ENCODE measurements around the gene GATAD2A. TPM values are rescaled to one million over a fixed set of nuclear protein-coding genes. Genes with fewer than 3 reads are reported as not detected.

Gene GATAD2A
- total RNA-seq, 1 donor = 66.5 TPM

DNA sequence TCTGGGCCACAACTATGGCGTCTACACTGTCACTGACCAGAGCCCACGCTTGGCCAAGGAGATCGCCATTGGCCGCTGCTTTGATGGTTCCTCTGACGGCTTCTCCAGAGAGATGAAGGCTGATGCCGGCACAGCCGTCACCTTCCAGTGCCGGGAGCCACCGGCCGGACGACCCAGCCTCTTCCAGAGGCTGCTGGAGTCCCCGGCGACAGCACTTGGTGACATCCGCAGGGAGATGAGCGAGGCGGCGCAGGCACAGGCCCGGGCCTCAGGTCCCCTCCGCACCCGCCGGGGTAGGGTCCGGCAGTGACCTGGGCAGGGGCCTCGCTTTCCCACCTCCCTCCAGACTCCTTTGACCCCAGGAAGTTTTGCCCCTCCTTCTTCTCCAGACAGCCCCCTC is 140.2 kb downstream of the GATAD2A start:
- Histone ChIP-seq H3K4me3 (ENCODE audit: low read length) (no peak overlapping the region), H3K9me3 (ENCODE audit: low read depth, low read length) (no peaks in the 10 kb centered on the region), H3K4me1 (ENCODE audit: insufficient read depth, low read length) (peaks cover 21% of the 10 kb centered on the region), H3K27me3 (ENCODE audit: insufficient read depth, low read length) (no peaks in the 10 kb centered on the region)

DNA sequence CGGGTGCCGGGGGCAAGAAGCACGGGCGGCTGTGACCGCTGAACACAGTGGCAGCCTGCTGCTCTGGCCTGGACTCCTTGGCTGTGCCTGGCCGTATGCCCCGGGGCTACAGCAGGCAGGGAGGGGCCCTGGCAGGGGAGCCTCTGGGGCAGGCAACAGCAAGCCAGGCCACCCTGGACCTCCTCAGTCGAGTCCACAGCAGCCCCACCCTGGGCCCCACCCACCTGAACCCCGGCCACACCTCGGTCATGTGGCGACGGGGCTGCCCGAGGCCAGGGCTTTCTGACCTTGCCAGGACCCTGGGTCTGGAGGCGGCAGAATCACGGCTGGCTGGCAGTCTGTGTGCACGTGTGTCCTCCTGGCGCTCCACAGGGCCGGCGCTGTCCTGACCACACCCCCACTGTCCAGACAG is 141.3 kb downstream of the GATAD2A start:
- Histone ChIP-seq H3K9me3 (ENCODE audit: low read depth, low read length) (no peaks in the 10 kb centered on the region), H3K4me1 (ENCODE audit: insufficient read depth, low read length) (peaks cover 11% of the 10 kb centered on the region), H3K27me3 (ENCODE audit: insufficient read depth, low read length) (no peaks in the 10 kb centered on the region), H3K4me3 (ENCODE audit: low read length) (no peak overlapping the region)

DNA sequence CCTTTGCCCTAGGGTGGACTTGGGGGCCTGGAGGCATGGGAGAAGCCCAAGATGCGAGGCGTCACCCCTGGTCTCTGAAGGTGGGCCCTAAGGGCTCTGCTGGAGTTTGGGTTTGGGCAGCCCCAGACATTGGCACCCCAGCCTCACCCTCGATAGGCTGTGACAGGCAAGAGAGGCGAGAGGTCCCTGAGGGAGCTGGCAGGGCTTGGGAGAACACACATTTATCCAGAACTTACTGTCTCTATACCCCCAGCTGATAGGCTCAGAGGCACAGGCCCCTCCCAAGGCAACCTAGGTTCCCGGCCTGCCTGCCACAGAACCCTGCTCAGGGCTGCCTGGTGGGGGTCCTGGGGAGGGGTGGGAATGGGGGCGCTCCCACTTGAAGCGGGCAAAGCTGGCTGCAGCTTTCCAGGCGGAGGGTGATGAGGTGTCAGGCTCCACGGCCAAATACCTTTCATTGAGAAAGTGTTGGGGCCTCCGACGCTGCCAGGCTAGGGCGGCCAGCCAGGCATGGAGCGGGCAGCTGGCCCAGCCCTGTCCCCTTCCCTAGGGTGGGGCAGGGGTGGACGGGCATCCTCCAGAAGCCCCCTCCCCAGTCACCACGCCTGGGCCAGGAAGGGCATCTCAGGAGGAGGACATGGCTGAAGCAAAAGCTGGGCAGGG is 142.3 kb downstream of the GATAD2A start:
- H3K4me3 ChIP-seq (ENCODE audit: low read length) = no peak overlapping the region
- no peaks in the 10 kb centered on the region for H3K27me3 ChIP-seq (ENCODE audit: insufficient read depth, low read length)
- H3K4me1 ChIP-seq (ENCODE audit: insufficient read depth, low read length) = peaks cover under 1% of the 10 kb centered on the region
- no peaks in the 10 kb centered on the region for H3K9me3 ChIP-seq (ENCODE audit: low read depth, low read length)

DNA sequence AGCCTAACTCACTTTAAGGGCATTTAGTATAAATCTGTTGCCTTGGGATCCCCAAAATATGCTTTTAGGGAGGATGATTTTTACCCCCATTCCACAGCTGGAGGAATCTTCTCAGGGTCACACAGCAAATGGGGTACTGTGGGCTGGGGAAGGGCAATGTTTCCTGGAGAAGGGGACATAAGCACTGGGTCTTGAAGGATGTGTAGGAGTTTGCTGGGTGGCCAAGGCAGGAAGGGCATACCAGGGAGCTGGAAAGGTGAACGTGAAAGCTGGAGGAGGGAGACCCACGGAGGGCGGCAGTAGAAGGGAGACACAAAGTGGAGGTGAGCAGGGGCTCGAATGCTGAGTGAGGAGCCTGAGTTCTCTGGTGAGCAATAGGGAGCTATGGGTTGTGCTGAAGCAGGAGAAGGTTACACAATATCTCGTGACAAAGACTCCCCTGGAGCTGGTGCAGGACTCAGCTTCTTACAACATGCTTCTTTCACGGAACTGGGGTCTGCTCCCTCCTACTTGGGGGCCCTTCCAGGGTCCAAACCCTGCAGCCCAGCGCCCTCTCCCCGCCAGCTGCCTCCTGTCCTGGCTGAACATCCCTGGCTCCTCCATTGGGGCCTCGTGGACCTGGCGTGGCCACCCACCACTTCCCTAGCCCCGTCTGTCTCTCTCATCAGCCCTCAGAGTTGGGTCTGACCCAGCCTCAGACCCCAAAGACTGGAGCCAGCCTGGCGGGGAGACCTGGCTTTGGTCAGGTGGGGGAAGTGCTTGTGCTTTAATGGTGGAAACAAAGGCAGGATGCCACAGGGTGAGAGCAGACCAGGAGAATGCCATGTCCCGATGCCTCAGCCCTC is 143.7 kb downstream of the GATAD2A start:
- Histone ChIP-seq H3K9me3 (ENCODE audit: low read depth, low read length) (no peaks in the 10 kb centered on the region), H3K27me3 (ENCODE audit: insufficient read depth, low read length) (no peaks in the 10 kb centered on the region), H3K4me3 (ENCODE audit: low read length) (no peak overlapping the region), H3K4me1 (ENCODE audit: insufficient read depth, low read length) (no peaks in the 10 kb centered on the region)

DNA sequence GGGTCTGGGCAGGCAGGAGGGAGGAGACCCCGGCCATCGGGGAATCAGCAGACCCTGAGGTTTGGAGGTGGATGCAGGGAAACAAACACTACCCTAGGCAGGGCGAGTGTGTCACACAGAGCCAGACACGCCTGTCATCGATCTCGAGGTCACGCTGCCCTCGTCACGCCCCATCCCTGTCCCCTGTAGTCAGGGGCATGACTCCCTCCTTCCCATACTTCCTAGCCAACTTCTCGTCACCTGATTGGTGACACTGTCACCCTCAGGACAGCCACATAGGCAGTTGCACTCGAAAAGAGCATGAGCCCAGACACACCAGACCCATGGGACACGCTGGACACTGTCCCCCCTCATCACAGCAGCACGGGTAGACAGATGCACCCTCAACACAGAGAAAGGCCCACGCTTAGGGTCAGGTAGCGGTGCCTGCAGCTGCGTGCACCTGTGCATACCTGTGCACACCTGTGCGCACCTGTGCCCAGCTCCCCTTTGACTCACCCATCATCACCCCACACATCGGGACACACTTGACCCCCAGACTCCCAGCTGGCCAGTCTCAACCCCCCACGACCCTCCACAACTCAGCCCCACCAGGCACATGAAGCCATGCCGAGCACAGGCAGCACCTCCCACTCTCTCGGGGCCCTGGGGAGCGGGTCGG is 144.5 kb downstream of the GATAD2A start:
- no peaks in the 10 kb centered on the region for H3K9me3 ChIP-seq (ENCODE audit: low read depth, low read length)
- H3K27me3 ChIP-seq (ENCODE audit: insufficient read depth, low read length) = no peaks in the 10 kb centered on the region
- H3K4me1 ChIP-seq (ENCODE audit: insufficient read depth, low read length) = no peaks in the 10 kb centered on the region
- no peak overlapping the region for H3K4me3 ChIP-seq (ENCODE audit: low read length)

DNA sequence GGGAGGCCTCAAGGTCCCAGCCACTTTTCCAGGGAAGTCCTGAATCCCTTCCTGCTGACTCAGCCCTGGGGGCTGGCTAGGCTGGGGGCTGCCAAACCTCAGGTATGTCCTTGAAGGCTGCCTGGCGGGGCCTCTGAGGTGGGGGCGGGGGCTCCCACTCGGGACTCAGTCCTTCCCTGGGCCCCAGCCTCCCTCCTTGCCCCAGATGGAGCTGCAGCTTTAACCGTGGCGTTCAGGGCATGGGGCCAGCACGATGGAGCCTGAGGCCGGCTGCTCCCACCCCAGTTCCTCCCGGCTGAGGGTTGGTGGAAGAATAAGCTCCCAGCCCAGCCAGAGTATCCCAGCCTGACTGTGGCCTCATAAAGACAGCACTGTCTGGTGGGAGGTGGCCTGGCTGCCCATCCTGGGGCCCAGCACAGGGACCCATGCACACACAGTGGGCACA is 145.0 kb downstream of the GATAD2A start:
- H3K4me3 ChIP-seq (ENCODE audit: low read length) = no peak overlapping the region
- no peaks in the 10 kb centered on the region for H3K27me3 ChIP-seq (ENCODE audit: insufficient read depth, low read length)
- no peaks in the 10 kb centered on the region for H3K4me1 ChIP-seq (ENCODE audit: insufficient read depth, low read length)
- no peaks in the 10 kb centered on the region for H3K9me3 ChIP-seq (ENCODE audit: low read depth, low read length)

DNA sequence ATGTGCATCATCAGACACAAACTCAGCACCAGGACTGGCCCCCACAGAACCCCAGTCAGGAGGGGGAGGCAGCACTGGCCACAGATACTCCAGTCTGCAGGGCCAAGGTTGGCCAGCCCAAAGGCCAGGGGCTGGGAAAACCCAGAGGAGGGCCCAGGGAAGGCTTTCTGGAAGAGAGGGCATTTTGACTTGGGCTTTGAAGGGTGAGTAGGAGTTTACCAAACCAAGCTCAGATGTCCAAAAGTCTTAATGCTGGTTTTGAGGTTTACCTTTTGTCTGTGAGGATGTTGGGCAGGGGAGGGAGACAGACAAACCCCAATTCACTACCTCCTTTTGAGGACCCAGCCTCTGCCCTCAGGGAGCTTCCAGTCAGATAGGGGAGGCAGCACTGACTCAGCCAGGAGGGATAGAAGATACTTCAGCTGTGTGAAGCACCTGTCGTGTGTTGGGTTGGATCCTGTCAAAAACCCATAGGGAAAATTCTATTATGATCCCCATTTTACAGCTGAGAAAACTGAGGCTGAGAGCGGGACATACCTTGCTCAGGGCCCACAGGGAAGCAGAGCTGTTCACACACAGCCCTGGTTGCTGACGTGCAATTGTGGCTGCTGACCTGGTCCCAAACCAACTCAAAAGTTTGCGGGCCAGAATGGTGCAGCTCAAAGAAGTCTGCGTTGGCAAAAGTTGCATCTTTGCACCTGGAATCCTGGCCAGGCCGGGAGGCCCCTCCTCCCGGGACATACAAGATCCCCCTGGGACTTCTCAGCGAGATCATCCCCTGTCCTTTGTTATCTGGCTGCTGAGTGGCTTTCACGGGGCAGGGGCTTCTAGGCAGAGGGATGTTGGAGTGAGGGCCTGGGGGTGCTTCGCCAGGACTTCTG is 145.7 kb downstream of the GATAD2A start:
- Histone ChIP-seq H3K4me1 (ENCODE audit: insufficient read depth, low read length) (no peaks in the 10 kb centered on the region), H3K27me3 (ENCODE audit: insufficient read depth, low read length) (no peaks in the 10 kb centered on the region), H3K9me3 (ENCODE audit: low read depth, low read length) (no peaks in the 10 kb centered on the region), H3K4me3 (ENCODE audit: low read length) (no peak overlapping the region)

DNA sequence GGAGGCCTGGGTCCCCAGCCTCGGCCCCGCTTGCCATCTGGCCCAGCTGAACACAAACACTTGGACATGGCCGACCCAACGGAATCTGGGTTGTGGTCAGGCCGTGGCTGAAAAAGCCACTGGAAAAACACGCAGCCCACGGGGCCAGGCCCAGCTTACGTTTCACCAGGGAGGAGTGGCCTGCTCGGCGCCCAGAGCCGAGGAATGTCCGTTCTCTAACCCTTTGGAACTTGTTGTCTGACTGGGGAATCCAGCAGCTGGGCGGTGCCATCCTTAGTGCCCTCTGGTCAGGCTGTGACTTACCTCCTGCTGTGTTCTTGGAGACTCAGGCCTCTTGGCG is 146.3 kb downstream of the GATAD2A start:
- Histone ChIP-seq H3K4me1 (ENCODE audit: insufficient read depth, low read length) (no peaks in the 10 kb centered on the region), H3K4me3 (ENCODE audit: low read length) (no peak overlapping the region), H3K9me3 (ENCODE audit: low read depth, low read length) (no peaks in the 10 kb centered on the region), H3K27me3 (ENCODE audit: insufficient read depth, low read length) (no peaks in the 10 kb centered on the region)

DNA sequence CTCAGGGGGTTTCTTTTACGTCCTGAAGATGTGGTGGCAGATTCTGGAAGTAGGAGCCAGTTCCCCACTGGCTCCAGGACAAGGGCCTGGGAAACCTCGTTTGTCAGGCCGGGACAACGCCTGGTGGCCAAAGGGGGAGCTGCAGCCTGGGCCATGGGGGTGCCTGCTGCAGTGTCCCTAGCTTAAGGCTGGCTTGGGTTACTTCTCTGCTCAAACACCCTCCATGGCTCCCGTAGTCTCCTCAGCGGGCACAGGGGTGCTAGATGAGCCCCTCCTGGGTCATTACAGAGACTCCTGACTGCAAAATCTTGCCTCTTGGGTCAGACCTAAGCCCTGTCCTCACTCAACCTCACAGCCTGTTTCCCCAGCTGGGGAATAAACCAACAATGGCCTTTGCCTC is 147.3 kb downstream of the GATAD2A start:
- Histone ChIP-seq H3K27me3 (ENCODE audit: insufficient read depth, low read length) (no peaks in the 10 kb centered on the region), H3K4me1 (ENCODE audit: insufficient read depth, low read length) (no peaks in the 10 kb centered on the region), H3K9me3 (ENCODE audit: low read depth, low read length) (no peaks in the 10 kb centered on the region), H3K4me3 (ENCODE audit: low read length) (no peak overlapping the region)

DNA sequence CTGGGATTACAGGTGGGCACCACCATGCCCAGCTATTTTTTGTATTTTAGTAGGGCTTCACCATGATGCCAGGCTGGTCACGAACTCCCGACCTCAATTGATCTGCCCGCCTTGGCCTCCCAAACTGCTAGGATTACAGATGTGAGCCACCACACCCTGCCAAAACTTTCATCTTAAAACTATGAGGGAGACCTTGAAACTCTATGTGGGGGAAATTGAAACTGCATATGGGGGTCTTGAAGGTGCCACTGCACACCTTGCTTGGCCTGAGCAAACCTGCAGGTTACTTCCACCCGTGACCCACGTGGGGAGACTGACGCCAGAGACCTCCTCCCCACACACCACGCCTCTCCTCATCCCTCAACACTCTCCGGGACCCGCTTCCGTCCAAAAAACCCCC is 148.2 kb downstream of the GATAD2A start:
- Histone ChIP-seq H3K27me3 (ENCODE audit: insufficient read depth, low read length) (no peaks in the 10 kb centered on the region), H3K4me3 (ENCODE audit: low read length) (no peak overlapping the region), H3K9me3 (ENCODE audit: low read depth, low read length) (no peaks in the 10 kb centered on the region), H3K4me1 (ENCODE audit: insufficient read depth, low read length) (no peaks in the 10 kb centered on the region)

DNA sequence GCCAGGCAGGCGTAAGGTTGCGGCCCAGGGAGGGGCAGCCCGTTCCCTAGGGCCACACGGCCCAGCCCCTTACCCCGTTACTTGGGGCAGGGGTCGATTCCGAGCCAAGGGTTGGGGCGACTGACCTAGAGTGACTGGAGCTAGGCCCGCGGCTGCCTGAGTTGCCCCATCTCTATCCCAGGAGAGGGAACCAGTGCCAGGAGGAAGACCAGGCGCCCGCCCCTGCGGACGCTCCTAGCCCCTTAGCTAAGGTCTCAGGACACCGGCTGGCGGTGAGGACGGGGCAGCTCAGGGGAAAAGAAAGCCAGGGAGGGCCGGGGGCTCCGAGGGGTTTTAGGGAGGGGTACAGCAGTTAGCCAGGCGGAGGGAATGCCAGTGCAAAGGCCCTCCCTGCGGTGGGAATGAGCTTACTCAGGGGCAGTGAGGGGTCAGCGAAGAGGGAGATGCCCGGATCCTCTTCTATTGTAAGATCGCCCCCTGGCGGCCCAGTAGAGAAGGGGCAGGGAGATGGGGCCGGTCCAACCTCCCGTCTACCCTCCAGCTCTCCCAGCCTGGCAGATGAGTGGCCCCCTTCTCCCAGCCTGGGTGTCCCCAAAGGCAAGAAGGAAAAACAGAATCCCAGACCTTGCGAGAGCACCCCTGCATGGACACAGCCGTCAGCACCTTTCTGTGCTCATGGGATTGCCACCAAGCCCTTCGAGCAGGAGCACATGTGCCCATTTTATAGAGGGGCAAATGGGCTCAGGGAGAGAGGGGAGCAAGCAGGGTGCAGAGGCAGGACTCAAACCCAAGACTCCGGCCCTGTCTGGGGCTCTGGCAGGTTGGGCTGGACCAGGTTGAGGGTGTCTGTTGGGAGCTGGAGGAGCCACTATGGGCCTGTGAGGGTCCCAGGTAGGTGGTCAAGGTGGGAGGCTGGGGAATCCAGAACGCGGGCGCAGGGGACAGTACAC is 148.9 kb downstream of the GATAD2A start:
- no peaks in the 10 kb centered on the region for H3K4me1 ChIP-seq (ENCODE audit: insufficient read depth, low read length)

DNA sequence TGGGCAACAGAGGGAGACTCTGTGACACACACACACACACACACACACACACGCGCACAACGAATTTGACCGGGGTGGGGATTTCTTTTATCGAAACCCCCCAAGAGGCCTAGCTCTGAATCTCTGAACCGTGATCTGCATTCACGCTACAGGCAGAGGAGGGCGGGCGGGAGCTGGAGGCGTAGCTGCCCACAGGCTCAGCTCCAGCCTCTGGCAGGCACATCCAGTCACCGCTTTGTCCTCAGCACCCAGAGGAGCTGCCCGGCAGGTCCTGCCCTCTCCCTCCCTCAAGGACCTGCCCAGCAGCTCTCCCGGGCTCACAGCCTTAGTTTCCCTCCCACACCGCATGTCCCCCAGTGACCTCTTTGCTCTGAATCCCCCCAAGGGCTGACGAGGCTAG is 152.6 kb downstream of the GATAD2A start:
- H3K4me3 ChIP-seq (ENCODE audit: low read length) = no peak overlapping the region
- H3K27me3 ChIP-seq (ENCODE audit: insufficient read depth, low read length) = no peaks in the 10 kb centered on the region
- no peaks in the 10 kb centered on the region for H3K4me1 ChIP-seq (ENCODE audit: insufficient read depth, low read length)
- H3K9me3 ChIP-seq (ENCODE audit: low read depth, low read length) = no peaks in the 10 kb centered on the region

More for the DNA sequence above, 148.9 kb downstream of the GATAD2A start:
- Histone ChIP-seq H3K9me3 (ENCODE audit: low read depth, low read length) (no peaks in the 10 kb centered on the region), H3K4me3 (ENCODE audit: low read length) (no peak overlapping the region), H3K27me3 (ENCODE audit: insufficient read depth, low read length) (no peaks in the 10 kb centered on the region)

All from mononuclear cell (primary cell).